GM21447 (cell line): ENCODE measurements around the gene TSPAN18.
A peak's percentile ranks its signal among the peaks of the same experiment; 100 is the strongest.

ENCODE experiments used
- ATAC-seq: cut with Tn5 transposase; IDR thresholded peaks from one replicate; pipeline ENCODE4 v1.9.1; 2021; ENCODE audit not compliant: unreplicated experiment

The TSPAN18 gene

GRCh38 chr11:44938066-44938691, 211.4 kb downstream of the TSPAN18 start:
- ATAC-seq, result no peak

DNA sequence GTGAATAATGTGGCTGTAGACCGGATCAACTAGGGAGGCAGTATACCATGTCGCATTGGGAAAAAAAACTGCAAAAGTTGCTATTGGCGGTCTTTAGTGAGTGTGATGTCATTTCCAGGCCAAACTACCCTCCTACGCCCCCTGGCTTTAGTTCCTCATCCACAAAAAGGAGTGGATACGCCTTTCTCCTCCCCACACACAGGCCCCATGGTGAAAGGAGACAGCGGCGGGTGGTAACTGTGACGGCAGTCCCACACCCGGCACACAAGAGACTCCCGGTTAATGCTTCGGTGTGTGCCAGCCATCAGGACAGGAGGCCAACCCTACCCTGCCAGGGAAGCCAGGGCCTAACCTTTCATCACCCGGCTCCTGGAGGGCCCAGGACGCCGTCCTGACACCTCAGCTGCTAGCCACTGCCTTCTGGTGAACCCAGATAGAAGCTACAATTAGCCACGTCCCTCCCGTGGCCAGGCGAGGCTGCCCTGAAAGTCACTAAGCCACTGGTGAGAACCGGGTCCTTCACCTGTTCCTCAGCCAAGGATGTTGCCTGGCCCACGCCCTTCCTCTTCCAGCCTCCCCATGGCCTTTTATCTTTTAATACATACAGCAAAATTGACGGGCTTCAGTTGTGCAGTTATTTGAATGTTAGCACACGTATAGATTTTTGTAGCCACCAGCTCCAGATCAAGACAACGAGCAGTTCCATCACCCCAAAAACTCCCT, 213.1 kb downstream of the TSPAN18 start:
- ATAC-seq, result no peak

DNA sequence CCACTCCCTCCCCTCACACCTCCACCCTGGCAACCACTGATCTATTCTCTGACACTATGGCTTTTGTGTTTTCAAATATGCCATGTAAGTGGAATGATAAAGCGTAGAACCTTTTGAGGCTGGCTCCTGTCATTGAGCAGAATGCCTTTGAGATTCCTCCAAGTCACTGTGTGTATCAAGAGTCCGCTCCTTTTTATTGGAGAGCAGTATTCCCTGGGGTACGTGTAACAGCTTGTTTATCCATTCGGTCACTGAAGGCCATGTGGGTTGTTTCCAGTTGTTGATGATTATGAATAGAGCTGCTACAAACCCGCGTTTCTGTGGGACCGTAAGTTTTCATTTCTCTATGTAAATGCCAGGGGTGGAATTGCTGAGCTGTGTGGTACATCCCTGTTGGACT, 213.6 kb downstream of the TSPAN18 start:
- no peak for ATAC-seq

GRCh38 chr11:44940835-44941234, 214.1 kb downstream of the TSPAN18 start:
- no peak for ATAC-seq

DNA sequence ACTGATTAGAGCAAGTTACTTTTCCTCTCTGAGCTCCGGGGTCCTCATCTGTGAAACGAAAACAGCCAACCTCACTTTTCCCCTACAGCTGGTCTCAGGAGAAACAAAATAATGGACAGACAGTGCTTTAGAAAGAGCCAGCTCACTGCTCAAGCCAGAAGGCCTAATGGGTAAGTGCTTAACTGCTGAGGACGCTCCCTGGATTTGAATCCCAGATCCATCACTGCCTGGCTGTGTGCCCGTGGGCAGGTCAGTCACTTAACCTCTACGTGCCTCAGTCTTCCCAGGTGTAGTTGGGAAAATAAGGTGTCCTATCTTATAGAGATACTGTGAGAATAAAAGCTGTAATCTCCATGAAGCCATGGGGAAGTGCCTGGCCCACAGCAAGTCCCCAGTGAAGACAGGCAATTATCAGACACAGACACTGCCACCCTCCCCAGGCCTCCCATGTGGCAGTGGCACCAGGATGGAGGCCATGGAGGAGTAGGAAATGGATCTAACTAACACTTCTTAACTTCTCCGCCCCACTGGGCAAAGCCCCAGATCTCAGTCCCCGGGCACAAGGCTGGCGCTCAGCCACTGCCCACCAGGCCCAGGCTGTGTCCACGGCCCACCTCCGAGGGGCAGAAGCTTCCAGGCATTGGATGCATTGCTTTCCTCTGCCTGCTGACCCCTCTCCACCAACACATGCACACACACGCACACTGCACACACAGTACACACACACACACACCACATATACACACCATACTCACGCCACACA, 214.7 kb downstream of the TSPAN18 start:
- ATAC-seq, result no peak

- no peak for ATAC-seq
Observed at GRCh38 chr11:44942029-44942955, 215.5 kb downstream of the TSPAN18 start.

- peak; percentile 74 for ATAC-seq
Observed at GRCh38 chr11:44943118-44943517, 216.4 kb downstream of the TSPAN18 start.

DNA sequence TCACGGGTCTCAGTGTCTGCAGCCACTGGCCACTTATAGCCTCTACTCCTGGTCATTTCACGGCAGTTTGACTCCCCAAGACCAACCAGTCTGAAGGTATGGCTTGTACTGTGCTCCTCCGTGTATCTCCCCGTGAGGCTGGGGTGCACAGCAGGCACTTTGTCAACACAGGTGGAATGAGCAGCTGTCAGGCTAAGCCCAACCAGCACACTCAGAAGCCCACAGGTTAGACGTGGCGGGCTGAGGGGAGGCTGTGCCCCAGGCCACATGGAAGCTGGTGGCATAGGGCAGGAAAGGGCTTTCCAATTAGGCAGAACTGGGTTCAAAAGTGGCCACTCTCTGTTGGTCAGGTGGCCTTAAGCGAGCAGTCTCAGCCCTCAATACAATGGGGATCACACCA, 216.9 kb downstream of the TSPAN18 start:
- ATAC-seq, result no peak

DNA sequence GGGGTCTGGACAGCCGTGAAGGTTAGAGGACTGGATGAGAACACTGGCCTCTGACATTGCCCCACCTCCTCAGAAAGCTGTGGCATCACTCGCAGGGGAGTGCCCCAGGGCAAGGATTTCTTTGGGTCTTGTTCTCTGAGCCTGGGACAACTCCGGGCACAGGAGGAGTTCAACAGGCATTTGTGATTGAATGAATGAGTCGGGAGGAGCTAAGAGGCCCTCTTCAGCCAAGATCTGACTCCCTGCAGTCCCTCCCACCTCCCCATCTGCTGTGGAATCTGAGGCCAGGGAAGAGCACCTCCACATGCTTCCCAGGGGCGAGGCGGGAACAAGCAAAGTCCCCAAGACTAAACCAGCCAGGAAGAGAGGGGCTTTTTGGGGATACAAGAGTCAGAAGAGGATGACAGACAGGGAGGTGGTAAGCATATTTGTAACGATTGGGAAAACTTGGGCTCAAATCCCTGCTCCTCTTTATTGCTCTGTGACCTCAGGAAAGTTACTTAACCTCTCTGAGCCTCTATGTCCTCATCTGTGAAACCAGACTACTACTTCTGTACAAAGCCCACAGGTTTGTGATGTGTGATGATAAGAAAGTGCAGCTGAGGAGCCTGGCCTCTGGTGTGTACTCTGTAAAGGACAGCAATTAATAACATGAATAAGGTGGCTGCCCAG, 217.6 kb downstream of the TSPAN18 start:
- ATAC-seq, result no peak

- ATAC-seq, result no peak
Observed at GRCh38 chr11:44944853-44945235, 218.1 kb downstream of the TSPAN18 start.

DNA sequence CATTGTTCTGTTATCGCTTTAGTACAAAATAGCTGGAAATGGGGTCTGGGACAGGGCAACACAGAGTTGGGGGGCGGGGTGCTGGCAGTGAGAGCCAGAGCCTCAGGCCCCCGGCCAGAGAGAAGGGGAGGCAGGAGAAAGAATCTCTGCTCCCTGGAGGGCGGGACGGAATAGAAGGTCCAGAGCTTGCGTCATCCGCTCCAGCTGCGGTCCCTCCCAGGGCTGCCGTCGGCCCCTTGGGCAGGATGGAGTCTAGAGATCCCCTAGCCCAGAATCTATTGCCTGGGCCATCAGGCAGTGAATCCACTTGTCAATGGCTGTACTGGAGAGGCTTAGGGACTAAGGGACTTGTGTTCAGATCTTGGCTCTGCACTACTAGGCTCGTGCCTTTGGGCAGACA, 218.9 kb downstream of the TSPAN18 start:
- no peak for ATAC-seq

DNA sequence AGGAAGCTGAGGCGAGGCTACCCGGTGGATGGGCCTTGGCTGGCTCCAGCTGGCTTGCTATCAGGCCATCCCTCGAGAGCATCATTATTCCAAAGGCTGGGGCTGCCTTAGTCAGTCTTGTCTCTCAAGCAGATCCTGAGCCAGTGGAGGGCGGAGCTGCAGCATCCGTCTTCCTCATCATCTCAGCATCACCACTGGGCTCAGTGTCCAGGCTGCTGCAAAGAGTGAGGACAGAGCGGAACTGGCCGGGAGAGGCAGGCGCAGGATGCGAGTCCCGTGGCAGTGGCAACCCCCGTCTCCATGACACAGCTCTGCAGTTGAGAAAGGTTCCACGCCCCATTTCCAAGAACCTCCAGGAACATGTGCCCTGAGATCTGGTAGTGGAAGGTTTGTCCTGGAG, 219.5 kb downstream of the TSPAN18 start:
- ATAC-seq, result no peak

- no peak for ATAC-seq
Observed at GRCh38 chr11:44947114-44947513, 220.4 kb downstream of the TSPAN18 start.

DNA sequence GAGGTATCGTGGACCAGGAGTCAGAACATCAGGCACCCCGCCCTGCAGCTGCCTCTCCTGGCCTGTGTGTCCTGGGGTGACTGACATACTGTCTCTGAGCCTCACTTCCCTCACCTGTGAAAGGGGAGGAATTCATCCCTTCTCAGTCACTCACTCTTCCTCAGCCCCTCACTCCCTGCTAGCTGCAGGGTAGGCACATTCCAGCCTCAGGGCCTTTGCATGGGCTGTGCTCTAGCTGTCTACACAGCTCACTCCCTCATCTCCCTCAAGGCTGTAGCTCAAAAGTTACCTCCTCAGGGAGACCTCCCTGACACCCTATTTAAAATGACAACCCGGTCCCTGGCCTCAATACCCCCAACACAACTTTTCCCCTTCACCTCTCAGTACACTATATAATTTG, 221.4 kb downstream of the TSPAN18 start:
- ATAC-seq, result no peak

DNA sequence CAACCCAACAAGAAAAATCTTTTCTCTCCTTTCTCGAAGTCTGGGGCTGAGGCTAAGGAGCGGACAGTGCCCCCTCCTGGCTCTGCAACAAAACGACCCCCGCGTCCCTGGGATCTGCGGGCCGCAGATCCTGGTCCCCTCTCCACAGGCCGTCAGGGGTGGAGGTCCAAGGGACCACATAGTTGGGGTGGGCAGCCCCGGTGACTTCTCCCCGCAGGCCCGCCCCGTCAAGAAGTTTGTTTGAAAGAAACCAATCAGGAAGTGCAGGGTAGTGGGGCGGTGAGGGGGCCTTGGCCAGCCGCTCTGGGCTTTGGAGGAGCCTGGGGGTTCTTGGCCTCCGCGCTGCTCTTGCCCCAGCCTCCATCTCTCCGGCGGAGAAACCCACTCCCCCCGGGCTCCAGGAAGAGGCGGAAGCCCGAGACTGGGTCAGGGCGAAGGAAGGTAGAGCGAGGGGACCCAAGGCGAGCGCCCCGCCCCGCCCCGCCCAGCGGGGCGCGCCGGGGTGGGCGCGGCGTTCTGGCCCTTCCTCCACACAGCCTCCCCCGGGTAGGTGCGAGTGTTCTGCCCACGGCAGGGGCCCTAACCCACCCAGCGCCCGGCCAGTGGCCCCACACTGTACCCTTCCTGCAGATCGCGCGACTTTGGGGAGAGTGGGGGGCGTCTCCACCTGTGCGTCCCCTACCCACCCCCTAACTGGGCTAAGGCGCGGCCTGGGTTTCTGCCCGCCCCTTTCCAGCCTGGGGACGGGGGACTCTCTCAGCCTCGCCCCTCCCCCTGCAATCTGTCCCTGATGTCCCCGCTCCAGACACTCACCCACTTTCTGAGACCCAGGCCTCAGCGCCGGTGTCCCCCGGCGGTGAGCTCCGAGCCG, 222.6 kb downstream of the TSPAN18 start:
- no peak for ATAC-seq

DNA sequence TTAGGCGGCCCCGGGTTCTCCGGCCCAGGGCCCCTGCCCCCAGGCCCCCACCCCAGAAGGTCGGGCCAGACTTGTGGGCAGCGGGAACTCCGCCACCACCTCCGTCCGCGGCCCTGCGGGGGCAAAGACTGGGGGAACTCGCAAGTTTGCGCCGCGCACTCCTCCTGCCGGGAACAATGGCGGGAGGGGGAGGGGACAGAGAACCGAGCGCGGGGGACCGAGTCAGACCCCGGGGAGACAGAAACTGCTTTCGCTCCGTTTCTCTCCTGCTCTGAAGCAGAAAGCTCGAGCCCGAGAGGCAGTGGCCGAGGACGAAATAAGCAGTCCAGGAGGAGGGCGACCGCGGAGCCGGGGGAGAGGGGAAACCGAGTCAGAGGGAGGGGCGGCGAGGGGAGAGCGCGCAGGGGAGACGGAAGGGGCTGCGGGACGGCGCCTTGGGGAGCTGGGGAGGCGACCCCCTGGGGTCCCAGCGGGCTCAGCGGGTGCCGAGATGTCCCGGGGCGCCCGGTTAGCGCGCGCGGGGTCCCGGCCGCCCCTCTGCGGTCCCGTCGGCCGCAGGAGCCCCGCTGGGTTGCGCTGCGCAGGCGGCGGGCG, 223.4 kb downstream of the TSPAN18 start:
- ATAC-seq, result no peak

DNA sequence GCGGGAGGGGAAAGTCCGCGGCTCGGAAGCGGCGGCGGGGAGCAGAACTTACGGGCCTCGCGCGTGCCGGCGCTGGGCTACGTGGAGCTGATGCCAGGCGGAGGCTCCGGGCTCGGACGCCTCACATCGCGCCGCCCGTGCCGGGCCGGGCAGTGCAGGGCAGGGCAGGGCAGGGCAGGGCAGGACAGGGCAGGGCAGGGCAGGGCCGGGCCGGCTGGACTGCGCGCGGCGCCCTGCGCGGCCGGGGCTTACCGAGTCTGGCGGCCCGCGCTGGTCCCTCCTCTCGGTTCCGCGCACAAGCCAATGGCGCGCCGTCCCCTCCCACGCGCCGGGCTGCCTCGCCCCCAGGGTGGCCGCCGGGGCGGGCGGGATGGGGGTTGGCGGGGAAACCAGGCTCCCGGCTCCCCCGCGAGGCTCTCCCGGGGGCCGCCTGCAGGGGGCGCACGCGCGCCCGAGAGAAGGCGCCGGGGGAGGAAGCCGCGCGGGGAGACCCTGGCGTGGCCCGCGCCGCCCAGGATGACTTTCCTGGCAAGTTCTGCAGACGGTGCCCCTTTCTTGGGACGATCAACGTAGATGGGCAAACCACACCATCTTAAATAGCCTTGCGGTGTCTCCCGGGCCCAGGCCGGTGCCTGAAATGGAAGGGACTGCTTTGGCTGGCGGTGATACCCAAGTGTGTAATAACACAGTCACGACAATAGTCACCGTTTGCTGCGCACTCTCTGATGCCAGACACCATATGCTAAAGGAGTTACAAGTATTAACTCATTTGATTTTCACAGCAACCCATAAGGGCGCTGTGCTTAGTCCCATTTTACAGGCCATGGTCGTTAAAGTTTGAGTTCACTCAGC, 224.1 kb downstream of the TSPAN18 start, which contains the start of gene TP53I11:
TSS of gene TP53I11 (minus strand) at position 259 of the 852 bp plus-strand sequence. CDS start 12,548 bp downstream, outside the sequence.
- ATAC-seq, result no peak

GRCh38 chr11:44952082-44952481, 225.3 kb downstream of the TSPAN18 start:
- no peak for ATAC-seq
